Stimulated activated CD4-positive, alpha-beta T cell treated with anti-CD3 and anti-CD28 coated beads, TNF-alpha, amount 100 ng/mL, for 4 hours (primary cell): ENCODE measurements around the gene VPS4A.
A peak's percentile ranks its signal among the peaks of the same experiment; 100 is the strongest.
"Not testable (repeated sequence)": the region's sequence is repeated elsewhere in the genome, so short reads cannot be mapped to it uniquely, and the experiment has no call there.

Experiments used
- DNase-seq, 3 experiments: peaks; one replicate each; pipeline ENCODE4 v3.0.0-alpha.2; 2020; ENCODE audit warnings: low read depth in 3 of 3

Gene VPS4A

GRCh38 chr16:69310653-69311532 lies at the start of gene VPS4A:
Gene VPS4A, plus strand, starts transcription at chr16:69311350. Its CDS starts 162 bp downstream, at chr16:69311512.
- DNase-seq: peak; percentile 96 to 98 (median 97)

- DNase-seq: no peak
Measured at GRCh38 chr16:69266334-69267063, 44.7 kb upstream of the VPS4A start.

- no peak for DNase-seq
Measured at GRCh38 chr16:69267633-69268032, 43.5 kb upstream of the VPS4A start.

- DNase-seq: no peak
Measured at GRCh38 chr16:69270395-69270794, 40.8 kb upstream of the VPS4A start.

GRCh38 chr16:69270831-69271230 lies 40.3 kb upstream of the VPS4A start:
- no peak for DNase-seq

GRCh38 chr16:69273009-69273408 lies 38.1 kb upstream of the VPS4A start:
- DNase-seq: no peak

- no peak for DNase-seq
Measured at GRCh38 chr16:69274699-69275235, 36.4 kb upstream of the VPS4A start.

GRCh38 chr16:69276148-69277115 lies 34.7 kb upstream of the VPS4A start:
- DNase-seq: no peak

GRCh38 chr16:69277413-69277812 lies 33.7 kb upstream of the VPS4A start:
- no peak for DNase-seq

- DNase-seq: no peak
Measured at GRCh38 chr16:69283851-69284250, 27.3 kb upstream of the VPS4A start.

GRCh38 chr16:69285240-69285639 lies 25.9 kb upstream of the VPS4A start:
- DNase-seq: no peak

GRCh38 chr16:69286941-69287713 lies 24.0 kb upstream of the VPS4A start:
- peak in 1 of 3 experiments; percentile 28 for DNase-seq

GRCh38 chr16:69291657-69292056 lies 19.5 kb upstream of the VPS4A start:
- not testable (repeated sequence) for DNase-seq

- DNase-seq: no peak
Measured at GRCh38 chr16:69293401-69293800, 17.7 kb upstream of the VPS4A start.

GRCh38 chr16:69294051-69294450 lies 17.1 kb upstream of the VPS4A start:
- DNase-seq: no peak

- DNase-seq: not testable (repeated sequence)
Measured at GRCh38 chr16:69296771-69297170, 14.4 kb upstream of the VPS4A start.

- DNase-seq: no peak
Measured at GRCh38 chr16:69298261-69298660, 12.9 kb upstream of the VPS4A start.

GRCh38 chr16:69301187-69301586 lies 10.0 kb upstream of the VPS4A start:
- no peak for DNase-seq

GRCh38 chr16:69301861-69302260 lies 9.3 kb upstream of the VPS4A start:
- DNase-seq: no peak

- DNase-seq: no peak
Measured at GRCh38 chr16:69302301-69302700, 8.8 kb upstream of the VPS4A start.

GRCh38 chr16:69306031-69306430 lies 5.1 kb upstream of the VPS4A start:
- DNase-seq: no peak
